Stimulated activated CD8-positive, alpha-beta memory T cell treated with anti-CD3 and anti-CD28 coated beads, Interleukin-7, amount 100 ng/mL, for 4 hours (primary cell): ENCODE results near the gene AGTPBP1.
"Not testable (repeated sequence)": the region's sequence is repeated elsewhere in the genome, so short reads cannot be mapped to it uniquely, and the experiment has no call there.

Experiments used
- DNase-seq, 2 donors: peaks; one replicate each; pipeline ENCODE4 v3.0.0-alpha.2; 2020; ENCODE audit warnings: low read depth in 2 of 2

The AGTPBP1 gene, protein sequence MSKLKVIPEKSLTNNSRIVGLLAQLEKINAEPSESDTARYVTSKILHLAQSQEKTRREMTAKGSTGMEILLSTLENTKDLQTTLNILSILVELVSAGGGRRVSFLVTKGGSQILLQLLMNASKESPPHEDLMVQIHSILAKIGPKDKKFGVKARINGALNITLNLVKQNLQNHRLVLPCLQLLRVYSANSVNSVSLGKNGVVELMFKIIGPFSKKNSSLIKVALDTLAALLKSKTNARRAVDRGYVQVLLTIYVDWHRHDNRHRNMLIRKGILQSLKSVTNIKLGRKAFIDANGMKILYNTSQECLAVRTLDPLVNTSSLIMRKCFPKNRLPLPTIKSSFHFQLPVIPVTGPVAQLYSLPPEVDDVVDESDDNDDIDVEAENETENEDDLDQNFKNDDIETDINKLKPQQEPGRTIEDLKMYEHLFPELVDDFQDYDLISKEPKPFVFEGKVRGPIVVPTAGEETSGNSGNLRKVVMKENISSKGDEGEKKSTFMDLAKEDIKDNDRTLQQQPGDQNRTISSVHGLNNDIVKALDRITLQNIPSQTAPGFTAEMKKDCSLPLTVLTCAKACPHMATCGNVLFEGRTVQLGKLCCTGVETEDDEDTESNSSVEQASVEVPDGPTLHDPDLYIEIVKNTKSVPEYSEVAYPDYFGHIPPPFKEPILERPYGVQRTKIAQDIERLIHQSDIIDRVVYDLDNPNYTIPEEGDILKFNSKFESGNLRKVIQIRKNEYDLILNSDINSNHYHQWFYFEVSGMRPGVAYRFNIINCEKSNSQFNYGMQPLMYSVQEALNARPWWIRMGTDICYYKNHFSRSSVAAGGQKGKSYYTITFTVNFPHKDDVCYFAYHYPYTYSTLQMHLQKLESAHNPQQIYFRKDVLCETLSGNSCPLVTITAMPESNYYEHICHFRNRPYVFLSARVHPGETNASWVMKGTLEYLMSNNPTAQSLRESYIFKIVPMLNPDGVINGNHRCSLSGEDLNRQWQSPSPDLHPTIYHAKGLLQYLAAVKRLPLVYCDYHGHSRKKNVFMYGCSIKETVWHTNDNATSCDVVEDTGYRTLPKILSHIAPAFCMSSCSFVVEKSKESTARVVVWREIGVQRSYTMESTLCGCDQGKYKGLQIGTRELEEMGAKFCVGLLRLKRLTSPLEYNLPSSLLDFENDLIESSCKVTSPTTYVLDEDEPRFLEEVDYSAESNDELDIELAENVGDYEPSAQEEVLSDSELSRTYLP

DNA sequence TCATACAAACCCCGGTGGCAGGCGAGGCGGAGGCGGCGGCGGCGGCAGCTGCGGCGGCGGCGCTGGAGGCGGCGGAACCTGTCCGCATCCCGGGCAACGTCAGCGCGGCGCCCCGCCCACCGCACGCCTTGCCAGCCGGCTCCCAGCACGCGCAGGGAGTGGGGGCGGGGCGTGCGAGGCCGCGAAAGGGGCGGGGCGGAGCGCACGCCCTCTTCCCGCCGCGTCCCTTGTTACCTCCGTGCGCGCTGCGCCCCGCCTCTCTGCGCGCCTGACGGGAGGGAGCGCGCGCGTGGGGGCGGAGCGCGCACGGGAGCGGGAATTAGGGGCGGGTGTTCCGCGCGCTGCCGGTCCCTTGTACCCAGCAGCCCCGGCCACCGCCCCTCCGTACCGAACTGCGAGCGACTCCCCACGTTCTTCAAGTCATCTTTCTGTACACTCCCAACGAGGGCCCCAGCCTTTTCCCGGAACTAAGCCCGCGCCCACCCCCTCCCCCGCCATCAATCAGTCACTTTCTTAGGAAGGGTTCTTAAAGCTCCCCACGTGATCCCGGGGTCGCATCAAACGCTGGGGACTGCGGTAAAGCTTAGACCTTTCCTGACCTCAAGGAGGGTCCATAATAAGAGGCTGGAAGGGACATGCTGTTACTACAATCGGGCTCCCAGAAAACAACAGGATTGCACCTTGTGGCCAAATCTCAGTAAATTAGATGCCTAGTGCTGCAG lies at the start of gene AGTPBP1:
AGTPBP1 (minus strand) TSS at position 80 of the 722 bp plus-strand sequence. CDS start 29,421 bp downstream, outside the sequence.
- peak; percentile 86 to 99 for DNase-seq

- not testable (repeated sequence) for DNase-seq
Observed at GRCh38 chr9:85786116-85786515, 44.4 kb upstream of the AGTPBP1 start.

GRCh38 chr9:85773844-85774243 lies 32.1 kb upstream of the AGTPBP1 start:
- DNase-seq, result not testable (repeated sequence)

DNA sequence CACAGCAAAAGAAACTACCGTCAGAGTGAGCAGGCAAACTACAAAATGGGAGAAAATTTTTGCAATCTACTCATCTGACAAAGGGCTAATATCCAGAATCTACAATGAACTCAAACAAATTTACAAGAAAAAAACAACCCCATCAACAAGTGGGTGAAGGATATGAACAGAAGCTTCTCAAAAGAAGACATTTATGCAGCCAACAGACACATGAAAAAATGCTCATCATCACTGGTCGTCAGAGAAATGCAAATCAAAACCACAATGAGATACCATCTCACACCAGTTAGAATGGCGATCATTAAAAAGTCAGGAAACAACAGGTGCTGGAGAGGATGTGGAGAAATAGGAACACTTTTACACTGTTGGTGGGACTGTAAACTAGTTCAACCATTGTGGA lies 20.0 kb upstream of the AGTPBP1 start:
- not testable (repeated sequence) for DNase-seq

- DNase-seq, result not testable (repeated sequence)
Observed at GRCh38 chr9:85757716-85758115, 16.0 kb upstream of the AGTPBP1 start.

GRCh38 chr9:85756216-85756615 lies 14.5 kb upstream of the AGTPBP1 start:
- DNase-seq, result not testable (repeated sequence)

DNA sequence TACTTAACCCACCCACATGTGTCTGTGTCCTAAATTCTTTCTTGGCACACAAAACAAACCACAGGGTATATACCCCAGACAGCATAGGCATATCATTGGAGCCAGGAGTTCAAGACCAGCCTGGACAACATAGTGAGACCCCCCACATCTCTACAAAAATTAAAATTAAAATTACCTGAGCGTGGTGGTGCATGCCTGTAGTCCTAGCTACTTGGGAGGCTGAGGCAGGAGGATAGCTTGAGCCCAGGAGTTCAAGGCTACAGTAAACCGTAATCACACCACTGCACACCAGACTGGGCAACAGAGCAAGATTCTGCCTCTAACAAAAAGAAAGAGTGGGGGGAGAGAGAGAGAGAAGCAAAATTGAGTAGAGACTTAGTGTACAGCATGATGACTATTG lies 4.6 kb upstream of the AGTPBP1 start:
- DNase-seq, result no peak

GRCh38 chr9:85745203-85745602 lies 3.4 kb upstream of the AGTPBP1 start:
- DNase-seq, result no peak

DNA sequence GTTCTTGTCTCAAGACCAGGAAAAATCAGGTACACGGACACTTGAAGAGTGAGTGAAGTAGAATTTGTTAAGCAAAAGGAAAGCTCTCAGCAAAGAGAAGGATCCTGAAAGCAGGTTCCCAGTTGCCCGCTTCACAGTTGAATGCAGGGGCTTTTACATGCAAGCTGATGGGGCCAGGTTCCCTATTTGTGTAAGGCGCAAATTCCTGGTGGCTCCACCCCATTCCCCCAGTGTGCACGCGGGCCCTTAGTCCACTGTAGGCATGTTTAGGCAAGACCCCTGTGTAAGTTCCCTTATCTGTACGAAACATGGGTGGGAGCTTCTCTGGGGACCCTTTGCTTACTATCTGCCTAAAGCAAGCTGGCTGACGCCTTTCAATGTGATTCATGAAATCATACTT lies 2.7 kb upstream of the AGTPBP1 start:
- no peak for DNase-seq

DNA sequence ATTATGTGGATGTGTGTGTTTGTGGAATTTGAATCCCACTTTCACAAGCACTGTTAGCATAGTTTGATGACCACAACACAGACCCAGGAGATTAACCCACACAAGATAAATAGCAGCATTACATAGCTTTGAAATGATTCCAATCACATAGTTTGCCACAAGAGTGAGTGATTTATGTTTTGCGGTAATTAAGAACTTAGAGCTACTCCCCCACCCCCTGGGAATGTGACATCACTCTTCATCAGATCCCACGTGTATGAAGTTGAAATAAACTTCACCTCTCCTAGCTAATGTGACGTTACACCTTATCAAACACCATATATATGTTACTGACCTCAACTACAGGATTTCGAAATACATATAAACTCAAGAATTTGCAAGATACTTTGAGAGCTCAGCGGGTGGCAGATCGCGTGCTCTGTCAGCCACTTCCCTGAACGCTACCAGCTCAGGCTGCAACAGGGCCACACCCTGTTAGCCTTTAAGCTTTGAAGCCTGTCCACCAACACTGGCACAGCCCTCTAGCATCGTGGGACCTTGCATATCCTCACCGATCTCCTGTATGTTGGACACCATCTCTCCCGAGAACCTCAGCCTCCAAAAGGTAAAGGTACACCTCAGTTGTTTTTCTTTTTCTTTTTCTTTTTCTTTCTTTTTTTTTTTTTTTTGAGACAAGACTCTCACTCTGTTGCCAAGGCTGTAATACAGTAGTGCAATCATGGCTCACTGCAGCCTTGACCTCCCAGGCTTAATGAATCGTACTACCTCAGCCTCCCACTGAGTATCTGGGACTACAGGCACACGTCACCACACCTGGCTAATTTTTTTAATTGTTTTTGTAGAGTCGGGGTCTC lies 1.7 kb upstream of the AGTPBP1 start:
- no peak for DNase-seq

- DNase-seq, result no peak
Observed at GRCh38 chr9:85742597-85742936, 813 bp upstream of the AGTPBP1 start.

- peak; percentile 40 to 50 for DNase-seq
Observed at GRCh38 chr9:85741095-85741874, 469 bp downstream of the AGTPBP1 start.

- no peak for DNase-seq
Observed at GRCh38 chr9:85740787-85741094, 1.0 kb downstream of the AGTPBP1 start.

- DNase-seq, result no peak
Observed at GRCh38 chr9:85738509-85738908, 3.2 kb downstream of the AGTPBP1 start.

DNA sequence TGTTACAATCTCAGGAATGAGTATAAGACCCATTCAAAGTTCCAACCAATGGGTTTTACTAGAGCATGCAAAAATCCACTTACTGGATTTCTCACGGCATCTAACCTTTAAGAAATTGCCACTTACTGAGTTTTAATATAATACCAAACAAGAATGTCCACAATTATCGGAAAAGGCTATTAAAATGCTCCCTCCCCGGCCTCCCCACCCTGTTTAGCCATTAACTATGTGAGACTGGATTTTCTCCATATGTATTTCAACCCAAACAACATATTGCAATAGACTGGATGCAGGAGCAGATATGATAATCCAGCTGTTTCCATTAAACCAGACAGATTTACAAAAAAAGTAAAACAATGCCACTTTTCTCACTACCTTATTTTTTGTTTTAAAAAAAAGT lies 4.1 kb downstream of the AGTPBP1 start:
- DNase-seq, result no peak

GRCh38 chr9:85730916-85731630 lies 10.7 kb downstream of the AGTPBP1 start:
- no peak for DNase-seq

GRCh38 chr9:85729882-85730281 lies 11.9 kb downstream of the AGTPBP1 start:
- DNase-seq, result no peak

DNA sequence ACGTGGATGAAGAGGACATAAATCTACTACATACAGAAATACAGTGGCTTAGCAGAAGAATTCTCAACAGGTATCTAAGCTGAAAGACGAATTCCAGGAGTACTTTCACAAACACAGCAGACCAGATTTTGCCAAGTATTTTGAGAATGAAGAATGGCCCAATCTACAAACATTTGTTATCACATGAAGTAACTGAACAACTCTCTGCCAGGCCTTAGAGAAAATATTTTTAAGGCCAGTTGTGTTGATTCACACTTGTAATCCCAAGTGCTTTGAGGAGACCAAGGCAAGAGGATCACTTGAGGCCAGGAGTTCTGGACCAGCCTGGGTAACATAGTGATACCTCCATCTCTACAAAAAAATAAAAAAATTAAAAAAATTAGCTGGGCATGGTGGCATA lies 14.3 kb downstream of the AGTPBP1 start:
- DNase-seq, result no peak

- no peak for DNase-seq
Observed at GRCh38 chr9:85726737-85727136, 15.0 kb downstream of the AGTPBP1 start.
